H1 (cell line): ENCODE data around the gene TRAF4. TPM values are rescaled to one million over a fixed set of nuclear protein-coding genes. Genes with fewer than 3 reads are reported as not detected.

Source experiments
- BACH1 ChIP-seq: IDR thresholded peaks from 2 replicates; pipeline ENCODE4 v1.6.1; 2012; ENCODE audit warnings: low read length, improper control_type of control experiment
- CBX5 ChIP-seq: fragments of 300-800, 300-1000 bp; sonication (generic); IDR thresholded peaks from 2 replicates; pipeline ENCODE4 v1.7.1; 2016; ENCODE audit warnings: antibody characterized with exemption, low read length, low read depth
- CHD1 ChIP-seq: IDR thresholded peaks from 2 replicates; pipeline ENCODE4 v1.6.1; 2012; ENCODE audit warnings: low read depth, low read length, improper control_type of control experiment
- CREB1 ChIP-seq: IDR thresholded peaks from 2 replicates; pipeline ENCODE4 v1.6.1; 2012; ENCODE audit warnings: inconsistent platforms
- CTBP2 ChIP-seq: IDR thresholded peaks from 2 replicates; pipeline ENCODE4 v1.7.0; 2011; ENCODE audit warnings: borderline replicate concordance, mild to moderate bottlenecking, moderate library complexity, mixed read lengths, low read length; ENCODE audit not compliant: insufficient read depth, insufficient read length
- GTF2F1 ChIP-seq: IDR thresholded peaks from 2 replicates; pipeline ENCODE4 v1.6.1; 2012; ENCODE audit warnings: low read depth, low read length, improper control_type of control experiment, borderline replicate concordance
- JUN ChIP-seq: IDR thresholded peaks from 2 replicates; pipeline ENCODE4 v1.6.1; 2011; ENCODE audit warnings: low read depth, mild to moderate bottlenecking, improper control_type of control experiment, low read length
- NANOG ChIP-seq: IDR thresholded peaks from 2 replicates; pipeline ENCODE4 v1.6.1; 2011; ENCODE audit warnings: low read length, low read depth, mild to moderate bottlenecking, inconsistent platforms; ENCODE audit not compliant: insufficient read depth, poor library complexity, severe bottlenecking
- NRF1 ChIP-seq: IDR thresholded peaks from 2 replicates; pipeline ENCODE4 v1.6.1; 2011; ENCODE audit warnings: mild to moderate bottlenecking, low read depth, low read length, improper control_type of control experiment
- RBBP5 ChIP-seq: IDR thresholded peaks from 2 replicates; pipeline ENCODE4 v1.7.1; 2012; ENCODE audit warnings: low read depth, mild to moderate bottlenecking, inconsistent platforms, low read length, moderate library complexity, borderline replicate concordance
- RFX5 ChIP-seq: IDR thresholded peaks from 2 replicates; pipeline ENCODE4 v1.6.1; 2011; ENCODE audit warnings: low read depth, low read length, improper control_type of control experiment, borderline replicate concordance
- RXRA ChIP-seq: IDR thresholded peaks from 2 replicates; pipeline ENCODE4 v1.6.1; 2011; ENCODE audit warnings: low read depth, mild to moderate bottlenecking, low read length, moderate library complexity; ENCODE audit not compliant: insufficient read depth
- SIRT6 ChIP-seq: IDR thresholded peaks from one replicate; pipeline ENCODE4 v1.7.1; 2012; ENCODE audit warnings: low read length, inconsistent platforms
- SP2 ChIP-seq: IDR thresholded peaks from 2 replicates; pipeline ENCODE4 v1.6.1; 2012; ENCODE audit warnings: mild to moderate bottlenecking, low read length, inconsistent platforms
- SP4 ChIP-seq: IDR thresholded peaks from 2 replicates; pipeline ENCODE4 v1.6.1; 2012; ENCODE audit warnings: low read length, inconsistent platforms
- SRF ChIP-seq: IDR thresholded peaks from 2 replicates; pipeline ENCODE4 v1.6.1; 2011; ENCODE audit warnings: mild to moderate bottlenecking, low read depth, low read length, moderate library complexity
- TBP ChIP-seq: IDR thresholded peaks from 2 replicates; pipeline ENCODE4 v1.6.1; 2011; ENCODE audit warnings: low read depth, low read length, improper control_type of control experiment
- TCF12 ChIP-seq: IDR thresholded peaks from 2 replicates; pipeline ENCODE4 v1.6.1; 2011; ENCODE audit warnings: low read depth, mild to moderate bottlenecking, low read length
- TEAD4 ChIP-seq: IDR thresholded peaks from 2 replicates; pipeline ENCODE4 v1.6.1; 2012; ENCODE audit warnings: low read depth, low read length, inconsistent platforms, mixed read lengths
- polyA plus RNA-seq, 7 experiments: library from polyadenylated mRNA; depleted of rRNA in 3 of 7; stranded (reverse) in 5 of 7; unstranded in 2 of 7; fragments of >200 nt in 5 of 7; fragments of 200-250 nt in 2 of 7; gene quantifications; 1 replicate in 5 of 7; 2 replicates in 1 of 7; 4 replicates in 1 of 7; pipeline versions ENCODE4 v1.2.1 to v1.2.3, GENCODE V29; 2011 to 2013; ENCODE audit warnings: missing spikeins in 2 of 7, mixed read lengths in 2 of 7
- total RNA-seq: library from RNA; stranded (reverse); fragmentation: NEBNext Ultra II Directional; extraction: Animal tissue kit (Norgen Biotek cat#: 25700); gene quantifications from 2 replicates; pipeline ENCODE4 v1.2.1, GENCODE V29; 2021
- TF ChIP-seq, protein P1 (sequence below): IDR thresholded peaks from 2 replicates; pipeline ENCODE4 v1.6.1; 2011; ENCODE audit warnings: low read length, improper control_type of control experiment
- TF ChIP-seq, protein P2 (sequence below): IDR thresholded peaks from 2 replicates; pipeline ENCODE4 v1.6.1; 2011; ENCODE audit warnings: low read depth, mild to moderate bottlenecking, low read length; ENCODE audit not compliant: insufficient read depth
- TF ChIP-seq, protein P3 (sequence below): IDR thresholded peaks from 2 replicates; pipeline ENCODE4 v1.6.1; 2012; ENCODE audit warnings: inconsistent platforms

TRAF4 gene
- total and polyA plus RNA-seq, 2 of the 8 experiments (the other 6 are each of a cell fraction or from before 2014, with no cell fraction given): 167 to 170 TPM

DNA sequence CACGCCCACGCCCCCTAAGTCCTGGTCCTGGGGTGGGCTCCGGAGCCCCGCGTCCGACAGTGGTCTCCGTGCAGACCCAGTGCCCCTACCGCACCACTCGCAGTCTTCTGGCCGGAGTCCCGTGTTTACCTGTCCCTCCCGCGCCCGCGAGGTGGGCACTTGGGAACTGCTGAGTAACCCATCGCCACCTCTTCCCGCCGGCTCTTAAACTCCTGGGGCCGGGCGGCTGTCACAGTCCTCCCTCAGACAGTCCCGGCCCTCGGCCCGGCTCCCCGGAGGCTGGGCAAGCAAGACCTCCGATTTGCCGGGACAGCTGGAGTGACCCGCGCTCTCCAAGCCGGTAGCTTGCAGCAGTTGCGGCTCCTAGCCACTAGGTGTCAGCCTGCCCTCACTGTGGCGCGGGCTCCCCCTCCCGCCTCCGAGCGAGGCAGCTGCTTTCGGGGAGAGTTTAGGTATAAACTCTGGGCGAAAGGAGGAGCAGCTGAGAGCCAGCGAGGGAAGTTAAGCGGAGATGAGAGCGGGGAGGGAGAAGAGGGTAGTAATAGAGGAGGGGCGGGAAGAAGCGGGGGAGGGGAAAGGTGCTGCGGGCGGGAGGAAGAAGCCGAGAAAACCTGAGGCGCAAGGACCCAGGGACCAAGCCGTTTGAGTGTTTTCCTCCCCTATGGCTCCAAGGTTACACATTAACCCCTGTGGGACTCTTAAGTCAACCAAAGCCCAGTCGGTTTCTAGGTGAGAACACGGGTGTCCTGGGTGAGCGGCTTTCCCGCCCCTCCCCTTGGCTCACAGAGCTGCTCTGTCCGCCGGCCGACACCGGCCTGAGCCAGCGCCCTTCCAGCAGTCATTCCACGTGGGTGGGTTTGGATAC is 17.0 kb upstream of the TRAF4 start (continued):
- TF ChIP-seq, protein P1, sequence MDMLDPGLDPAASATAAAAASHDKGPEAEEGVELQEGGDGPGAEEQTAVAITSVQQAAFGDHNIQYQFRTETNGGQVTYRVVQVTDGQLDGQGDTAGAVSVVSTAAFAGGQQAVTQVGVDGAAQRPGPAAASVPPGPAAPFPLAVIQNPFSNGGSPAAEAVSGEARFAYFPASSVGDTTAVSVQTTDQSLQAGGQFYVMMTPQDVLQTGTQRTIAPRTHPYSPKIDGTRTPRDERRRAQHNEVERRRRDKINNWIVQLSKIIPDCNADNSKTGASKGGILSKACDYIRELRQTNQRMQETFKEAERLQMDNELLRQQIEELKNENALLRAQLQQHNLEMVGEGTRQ: 0 out of 2 replicates have a peak, but pooled peaks have one; percentile 16
- TF ChIP-seq CTBP2 (no peak), TBP (peak; percentile 76), CHD1 (no peak), CBX5 (no peak), TEAD4 (no peak), GTF2F1 (0 out of 2 replicates have a peak, but pooled peaks have one; percentile 21), RFX5 (no peak), TCF12 (peak; percentile 87; the same call in 1 of the 2 replicates), NANOG (peak; percentile 13), RBBP5 (0 out of 2 replicates have a peak, but pooled peaks have one; percentile 38), SP2 (no peak), BACH1 (no peak), SIRT6 (no peak), NRF1 (no peak), CREB1 (peak; percentile 61; the same call in 1 of the 2 replicates), JUN (no peak), RXRA (no peak), SRF (0 out of 2 replicates have a peak, but pooled peaks have one; percentile 23), SP4 (no peak)
- TF ChIP-seq, protein P2, sequence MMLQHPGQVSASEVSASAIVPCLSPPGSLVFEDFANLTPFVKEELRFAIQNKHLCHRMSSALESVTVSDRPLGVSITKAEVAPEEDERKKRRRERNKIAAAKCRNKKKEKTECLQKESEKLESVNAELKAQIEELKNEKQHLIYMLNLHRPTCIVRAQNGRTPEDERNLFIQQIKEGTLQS: 0 out of 2 replicates have a peak, but pooled peaks have one; percentile 43
- TF ChIP-seq, protein P3, sequence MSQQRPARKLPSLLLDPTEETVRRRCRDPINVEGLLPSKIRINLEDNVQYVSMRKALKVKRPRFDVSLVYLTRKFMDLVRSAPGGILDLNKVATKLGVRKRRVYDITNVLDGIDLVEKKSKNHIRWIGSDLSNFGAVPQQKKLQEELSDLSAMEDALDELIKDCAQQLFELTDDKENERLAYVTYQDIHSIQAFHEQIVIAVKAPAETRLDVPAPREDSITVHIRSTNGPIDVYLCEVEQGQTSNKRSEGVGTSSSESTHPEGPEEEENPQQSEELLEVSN: no peak
